A172 (cell line): Measurements from ENCODE around the gene OAS2. TPM values are rescaled to one million over a fixed set of nuclear protein-coding genes. Genes with fewer than 3 reads are reported as not detected.

Experiments used
- DNase-seq: peaks from one replicate; pipeline ENCODE4 v3.0.0-alpha.2; 2015; ENCODE audit warnings: low spot score
- total RNA-seq: library from RNA; depleted of rRNA; stranded (reverse); fragments of >200 nt; shearing (Covaris generic); gene quantifications from 2 replicates; pipeline ENCODE4 v1.2.3, GENCODE V29; 2014; rRNA removed

Gene OAS2
- 1.7 and 6.5 TPM in 2 replicates for total RNA-seq

GRCh38 chr12:112978163-112979040, at the start of gene OAS2:
Gene OAS2, plus strand, starts transcription at chr12:112978519. Its CDS starts 90 bp downstream, at chr12:112978609.
- DNase-seq: peak; percentile 52

GRCh38 chr12:112928978-112929377, 49.3 kb upstream of the OAS2 start:
- DNase-seq: no peak

GRCh38 chr12:112929715-112930114, 48.6 kb upstream of the OAS2 start:
- DNase-seq: no peak

- DNase-seq: no peak
Observed at GRCh38 chr12:112930350-112930749, 48.0 kb upstream of the OAS2 start.

GRCh38 chr12:112932485-112933128, 45.7 kb upstream of the OAS2 start:
- DNase-seq: no peak

- DNase-seq: no peak
Observed at GRCh38 chr12:112933129-112933505, 45.2 kb upstream of the OAS2 start.

GRCh38 chr12:112936264-112936663, 42.1 kb upstream of the OAS2 start:
- no peak for DNase-seq

GRCh38 chr12:112936927-112937326, 41.4 kb upstream of the OAS2 start:
- no peak for DNase-seq

GRCh38 chr12:112937741-112938719, 40.3 kb upstream of the OAS2 start, which contains the start of gene OAS3:
Gene OAS3, plus strand, starts transcription at chr12:112938474. Its CDS starts 57 bp downstream, at chr12:112938531.
- DNase-seq: peak; percentile 87

GRCh38 chr12:112938751-112939150, 39.6 kb upstream of the OAS2 start:
- DNase-seq: peak; percentile 3

- no peak for DNase-seq
Observed at GRCh38 chr12:112939761-112940381, 38.4 kb upstream of the OAS2 start.

GRCh38 chr12:112941528-112942335, 36.6 kb upstream of the OAS2 start:
- no peak for DNase-seq

- DNase-seq: no peak
Observed at GRCh38 chr12:112942572-112942971, 35.7 kb upstream of the OAS2 start.

- peak; percentile 13 for DNase-seq
Observed at GRCh38 chr12:112944024-112944690, 34.2 kb upstream of the OAS2 start.

- no peak for DNase-seq
Observed at GRCh38 chr12:112945515-112945914, 32.8 kb upstream of the OAS2 start.

- no peak for DNase-seq
Observed at GRCh38 chr12:112946236-112947000, 31.9 kb upstream of the OAS2 start.

- no peak for DNase-seq
Observed at GRCh38 chr12:112947314-112947713, 31.0 kb upstream of the OAS2 start.

GRCh38 chr12:112947761-112948160, 30.6 kb upstream of the OAS2 start:
- no peak for DNase-seq

- DNase-seq: no peak
Observed at GRCh38 chr12:112948806-112949205, 29.5 kb upstream of the OAS2 start.
